Measurements from ENCODE around the gene GP1BB. TPM values are rescaled to one million over a fixed set of nuclear protein-coding genes. Genes with fewer than 3 reads are reported as not detected.

Gene GP1BB
- total RNA-seq, 2 experiments from 2014 or later: not detected

GRCh38 chr22:19750507-19751490 is 27.5 kb downstream of the GP1BB start:
- intact Hi-C loops (cut with micrococcal nuclease): no loop called here
- Mint-ChIP-seq H3K27ac (no peak overlapping the region), H3K4me1 (ENCODE audit: low read depth) (peaks cover 2% of the 10 kb centered on the region), H3K4me3 (no peak overlapping the region), H3K36me3 (ENCODE audit: low read depth) (no peaks in the 10 kb centered on the region), H3K9me3 (no peaks in the 10 kb centered on the region), H3K27me3 (peaks cover 21% of the 10 kb centered on the region)
- ATAC-seq (no peak), DNase-seq (no peak)
- ChIA-PET POLR2A (interaction anchor here (1.1 kb wide), 1 partner anchor 14 kb away, joined by 3 read pairs; no protein-coding TSS in a partner anchor), CTCF (interaction anchor here (4.2 kb wide), 1 partner anchor 20 kb away, joined by 17 read pairs; no protein-coding TSS in a partner anchor)
- no peak for TF ChIP-seq CTCF (IDR thresholded peaks at IDR 0.05)

- intact Hi-C loops (cut with micrococcal nuclease): no loop called here
- DNase-seq: no peak
- no peak for TF ChIP-seq CTCF (IDR thresholded peaks at IDR 0.05)
- H3K27ac Mint-ChIP-seq: no peak overlapping the region
- no peaks in the 10 kb centered on the region for H3K36me3 Mint-ChIP-seq (ENCODE audit: low read depth)
- ChIA-PET CTCF (interaction anchor here (4.2 kb wide), 1 partner anchor 21 kb away, joined by 17 read pairs; no protein-coding TSS in a partner anchor), POLR2A (interaction anchor here (1.1 kb wide), 1 partner anchor 13 kb away, joined by 3 read pairs; no protein-coding TSS in a partner anchor)
- peaks cover 28% of the 10 kb centered on the region for H3K27me3 Mint-ChIP-seq
- H3K4me3 Mint-ChIP-seq: no peak overlapping the region
- H3K4me1 Mint-ChIP-seq (ENCODE audit: low read depth): peaks cover 10% of the 10 kb centered on the region
- no peaks in the 10 kb centered on the region for H3K9me3 Mint-ChIP-seq
- ATAC-seq: no peak
These were observed 28.3 kb downstream of the GP1BB start for GRCh38 chr22:19751497-19752245.

GRCh38 chr22:19753090-19753842 is 29.9 kb downstream of the GP1BB start:
- peaks cover 15% of the 10 kb centered on the region for H3K4me1 Mint-ChIP-seq (ENCODE audit: low read depth)
- H3K4me3 Mint-ChIP-seq: no peak overlapping the region
- H3K27me3 Mint-ChIP-seq: peaks cover 38% of the 10 kb centered on the region
- POLR2A ChIA-PET: no interaction called here
- CTCF ChIA-PET: interaction anchor here (1.2 to 4.2 kb wide), 4 partner anchors 23 to 159 kb away, joined by 3 to 17 read pairs (median 6); partner anchors contain the start of gene GP1BB
- ATAC-seq: no peak
- H3K27ac Mint-ChIP-seq: no peak overlapping the region
- H3K9me3 Mint-ChIP-seq: no peaks in the 10 kb centered on the region
- no peak for DNase-seq
- no peak for TF ChIP-seq CTCF (IDR thresholded peaks at IDR 0.05)
- intact Hi-C loops (cut with micrococcal nuclease): no loop called here
- no peaks in the 10 kb centered on the region for H3K36me3 Mint-ChIP-seq (ENCODE audit: low read depth)

- Mint-ChIP-seq H3K36me3 (ENCODE audit: low read depth) (no peaks in the 10 kb centered on the region), H3K27ac (no peak overlapping the region), H3K4me3 (no peak overlapping the region), H3K9me3 (no peaks in the 10 kb centered on the region), H3K4me1 (ENCODE audit: low read depth) (peaks cover 15% of the 10 kb centered on the region), H3K27me3 (peaks cover 41% of the 10 kb centered on the region)
- ChIA-PET CTCF (interaction anchor here (1.2 to 4.2 kb wide), 4 partner anchors 23 to 158 kb away, joined by 3 to 17 read pairs (median 6); partner anchors contain the start of gene GP1BB), POLR2A (no interaction called here)
- intact Hi-C loops (cut with micrococcal nuclease): no loop called here
- no peak for DNase-seq
- no peak for TF ChIP-seq CTCF (IDR thresholded peaks at IDR 0.05)
- ATAC-seq: no peak
These were observed 30.8 kb downstream of the GP1BB start for GRCh38 chr22:19753996-19754700.
